Right lobe of liver (tissue), 4 donors: ENCODE results near the gene DPY19L3.

Experiments
- POLR2A ChIP-seq: fragments of 450-650 bp; IDR thresholded peaks from one replicate; pipeline ENCODE4 v1.6.1; 2017; ENCODE audit warnings: antibody characterized with exemption, mild to moderate bottlenecking
- TF ChIP-seq, protein P1 (sequence below), 4 donors: fragments of 200-600 bp in 3 of 4; fragments of 450-650 bp in 1 of 4; IDR thresholded peaks; one replicate each; pipeline versions ENCODE4 v1.5.1 to v1.8.0; 2016 to 2022; ENCODE audit warnings: antibody characterized with exemption in 4 of 4, mild to moderate bottlenecking in 2 of 4
- donor health status: DM: no; HTN: no; CAD: no.
- donor health status: DM: no; HTN: no; CAD: no.
- donor health status: DM: no; HTN: yes; CAD: no.

- TF ChIP-seq, protein P1, sequence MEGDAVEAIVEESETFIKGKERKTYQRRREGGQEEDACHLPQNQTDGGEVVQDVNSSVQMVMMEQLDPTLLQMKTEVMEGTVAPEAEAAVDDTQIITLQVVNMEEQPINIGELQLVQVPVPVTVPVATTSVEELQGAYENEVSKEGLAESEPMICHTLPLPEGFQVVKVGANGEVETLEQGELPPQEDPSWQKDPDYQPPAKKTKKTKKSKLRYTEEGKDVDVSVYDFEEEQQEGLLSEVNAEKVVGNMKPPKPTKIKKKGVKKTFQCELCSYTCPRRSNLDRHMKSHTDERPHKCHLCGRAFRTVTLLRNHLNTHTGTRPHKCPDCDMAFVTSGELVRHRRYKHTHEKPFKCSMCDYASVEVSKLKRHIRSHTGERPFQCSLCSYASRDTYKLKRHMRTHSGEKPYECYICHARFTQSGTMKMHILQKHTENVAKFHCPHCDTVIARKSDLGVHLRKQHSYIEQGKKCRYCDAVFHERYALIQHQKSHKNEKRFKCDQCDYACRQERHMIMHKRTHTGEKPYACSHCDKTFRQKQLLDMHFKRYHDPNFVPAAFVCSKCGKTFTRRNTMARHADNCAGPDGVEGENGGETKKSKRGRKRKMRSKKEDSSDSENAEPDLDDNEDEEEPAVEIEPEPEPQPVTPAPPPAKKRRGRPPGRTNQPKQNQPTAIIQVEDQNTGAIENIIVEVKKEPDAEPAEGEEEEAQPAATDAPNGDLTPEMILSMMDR (IDR thresholded peaks at IDR 0.05): no peak
- no peak for TF ChIP-seq POLR2A
Measured at GRCh38 chr19:32407004-32407992, 1.7 kb downstream of the DPY19L3 start.
